ENCODE measurements around the gene MYO1C. TPM values are rescaled to one million over a fixed set of nuclear protein-coding genes. Genes with fewer than 3 reads are reported as not detected.

Gene MYO1C
- total RNA-seq, 1 donor from 2014 or later = 329 TPM

- Mint-ChIP-seq H3K36me3 (ENCODE audit: low read depth) (peaks cover 12% of the 10 kb centered on the region), H3K27ac (ENCODE audit: unreplicated experiment) (no peak overlapping the region), H3K4me3 (ENCODE audit: unreplicated experiment) (no peak overlapping the region), H3K9me3 (ENCODE audit: low read depth) (no peaks in the 10 kb centered on the region), H3K27me3 (ENCODE audit: low read depth) (no peaks in the 10 kb centered on the region), H3K4me1 (ENCODE audit: low read depth) (peaks cover 15% of the 10 kb centered on the region)
- DNase-seq (ENCODE audit: low spot score) = no peak
- no peak for TF ChIP-seq CTCF (IDR thresholded peaks at IDR 0.05)
Observed at GRCh38 chr17:1503699-1504098, 11.2 kb upstream of the MYO1C start.

- no peak for DNase-seq (ENCODE audit: low spot score)
- no peaks in the 10 kb centered on the region for H3K9me3 Mint-ChIP-seq (ENCODE audit: low read depth)
Observed at GRCh38 chr17:1498869-1499268, 6.4 kb upstream of the MYO1C start.

GRCh38 chr17:1498233-1498632, 5.7 kb upstream of the MYO1C start:
- no peak for TF ChIP-seq CTCF (IDR thresholded peaks at IDR 0.05)
- Mint-ChIP-seq H3K27ac (ENCODE audit: unreplicated experiment) (peak overlapping the region; percentile 57), H3K4me3 (ENCODE audit: unreplicated experiment) (no peak overlapping the region), H3K9me3 (ENCODE audit: low read depth) (no peaks in the 10 kb centered on the region), H3K27me3 (ENCODE audit: low read depth) (no peaks in the 10 kb centered on the region), H3K4me1 (ENCODE audit: low read depth) (peaks cover 44% of the 10 kb centered on the region), H3K36me3 (ENCODE audit: low read depth) (no peaks in the 10 kb centered on the region)
- no peak for DNase-seq (ENCODE audit: low spot score)

More at GRCh38 chr17:1498869-1499268, 6.4 kb upstream of the MYO1C start:
- no peak overlapping the region for H3K4me3 Mint-ChIP-seq (ENCODE audit: unreplicated experiment)
- TF ChIP-seq CTCF (IDR thresholded peaks at IDR 0.05) = no peak
- peaks cover 1% of the 10 kb centered on the region for H3K36me3 Mint-ChIP-seq (ENCODE audit: low read depth)
- H3K27ac Mint-ChIP-seq (ENCODE audit: unreplicated experiment) = peak overlapping the region; percentile 54
- no peaks in the 10 kb centered on the region for H3K27me3 Mint-ChIP-seq (ENCODE audit: low read depth)
- peaks cover 38% of the 10 kb centered on the region for H3K4me1 Mint-ChIP-seq (ENCODE audit: low read depth)

- Mint-ChIP-seq H3K36me3 (ENCODE audit: low read depth) (no peaks in the 10 kb centered on the region), H3K9me3 (ENCODE audit: low read depth) (no peaks in the 10 kb centered on the region), H3K27ac (ENCODE audit: unreplicated experiment) (peak overlapping the region; percentile 51), H3K27me3 (ENCODE audit: low read depth) (no peaks in the 10 kb centered on the region), H3K4me3 (ENCODE audit: unreplicated experiment) (no peak overlapping the region), H3K4me1 (ENCODE audit: low read depth) (peaks cover 48% of the 10 kb centered on the region)
- TF ChIP-seq CTCF (IDR thresholded peaks at IDR 0.05) = no peak
- no peak for DNase-seq (ENCODE audit: low spot score)
Observed at GRCh38 chr17:1497831-1498230, 5.3 kb upstream of the MYO1C start.

- Mint-ChIP-seq H3K9me3 (ENCODE audit: low read depth) (no peaks in the 10 kb centered on the region), H3K4me1 (ENCODE audit: low read depth) (peaks cover 58% of the 10 kb centered on the region), H3K27ac (ENCODE audit: unreplicated experiment) (no peak overlapping the region), H3K36me3 (ENCODE audit: low read depth) (no peaks in the 10 kb centered on the region), H3K4me3 (ENCODE audit: unreplicated experiment) (no peak overlapping the region), H3K27me3 (ENCODE audit: low read depth) (no peaks in the 10 kb centered on the region)
- TF ChIP-seq CTCF (IDR thresholded peaks at IDR 0.05) = no peak
- no peak for DNase-seq (ENCODE audit: low spot score)
Observed at GRCh38 chr17:1496869-1497268, 4.4 kb upstream of the MYO1C start.
